ENCODE measurements around the gene CLK1. TPM values are rescaled to one million over a fixed set of nuclear protein-coding genes. Genes with fewer than 3 reads are reported as not detected.

The CLK1 gene
- total RNA-seq = 75.2 and 93.4 TPM in 2 replicates

DNA sequence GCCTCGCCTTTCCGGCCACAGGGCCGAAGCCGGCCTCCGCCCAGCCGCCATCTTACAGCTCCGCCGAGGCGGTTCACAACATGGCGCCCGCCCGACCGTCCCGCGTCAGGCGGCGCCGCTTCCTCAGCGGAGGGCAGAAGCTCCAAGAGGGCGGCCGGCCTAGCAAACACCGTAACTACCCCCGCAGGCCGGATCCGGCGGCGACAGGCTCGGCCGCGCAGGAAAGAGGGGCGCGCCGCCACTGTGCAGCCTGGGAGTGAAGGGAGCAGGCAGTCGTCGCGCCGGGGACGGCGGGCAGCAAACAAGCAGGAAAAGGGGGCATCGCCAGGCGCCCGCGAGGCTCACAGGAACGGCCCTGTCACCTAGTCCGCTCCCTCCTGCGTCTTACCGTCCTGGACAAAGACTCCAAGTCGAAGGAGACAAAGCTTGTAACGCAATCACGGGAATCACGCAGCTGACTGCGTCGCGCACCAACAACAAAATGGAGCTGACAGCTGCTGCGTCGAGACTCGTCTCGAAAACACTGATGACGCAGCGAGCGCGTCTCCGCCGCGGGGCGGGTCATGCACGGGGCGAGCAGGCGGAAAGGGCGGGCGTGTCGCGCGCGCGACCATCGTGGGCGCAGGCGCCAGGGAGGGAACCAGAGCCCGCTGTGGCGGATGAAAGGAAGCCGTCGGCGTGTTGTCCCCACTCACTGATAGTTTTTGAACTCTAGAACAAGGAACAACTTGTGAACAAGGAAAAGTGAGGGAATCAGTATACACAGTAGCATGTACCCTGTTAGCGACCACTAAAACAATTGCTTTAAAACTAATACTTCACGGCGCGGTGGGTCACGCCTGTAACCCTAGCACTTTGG is at the start of gene CLK1:
CLK1 (minus strand) TSS at position 483 of the 859 bp plus-strand sequence. CDS start 2,796 bp downstream, outside the sequence.

DNA sequence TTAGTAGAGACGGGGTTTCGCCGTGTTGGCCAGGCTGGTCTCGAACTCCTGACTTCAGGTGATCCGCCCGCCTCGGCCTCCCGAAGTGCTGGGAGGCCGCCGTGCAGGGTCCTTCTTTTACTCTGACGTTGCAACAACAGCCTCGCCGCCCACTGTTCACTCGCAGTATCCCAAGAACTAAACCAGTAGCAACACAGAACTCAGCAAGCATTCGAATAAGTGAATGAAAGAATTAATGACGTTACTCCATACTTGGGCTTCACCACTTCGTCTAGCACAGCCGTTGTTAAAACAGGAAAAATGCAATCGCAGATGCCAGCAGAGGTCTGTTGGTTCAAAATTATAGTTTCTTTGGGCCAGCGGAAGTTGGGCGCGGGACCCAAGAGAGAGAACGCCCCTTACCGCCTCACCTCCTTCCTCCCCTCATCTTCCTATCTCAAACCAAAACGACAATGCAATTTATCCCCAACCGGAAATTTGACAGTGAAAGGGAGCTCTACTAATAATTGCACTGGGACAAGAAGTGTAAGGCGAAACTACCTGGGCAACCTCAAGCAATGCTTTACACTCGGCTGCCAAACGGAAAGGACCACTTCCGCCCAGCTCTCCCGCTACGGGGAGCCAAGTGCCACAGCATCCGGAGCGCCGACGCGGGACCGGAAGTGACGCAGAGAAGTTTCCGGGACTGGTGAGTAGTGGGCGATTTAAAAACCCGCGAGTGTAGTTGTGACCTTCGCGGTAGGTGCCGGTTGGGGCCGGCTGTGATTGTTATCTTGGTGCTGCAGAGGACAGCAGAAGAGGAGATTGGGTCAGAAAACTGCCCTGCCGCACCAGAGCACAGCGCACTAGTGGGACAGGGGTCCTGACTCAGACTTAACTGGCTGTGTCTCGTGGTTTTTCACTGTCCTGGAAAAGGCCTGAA is 24.5 kb upstream of the CLK1 start, which contains the start of the genes NIF3L1 and PPIL3:
NIF3L1 (plus strand) TSS at position 668 of the 922 bp plus-strand sequence. CDS start 2,573 bp downstream, outside the sequence.
PPIL3 (minus strand) TSS at position 374 of the 922 bp plus-strand sequence. CDS start 1,462 bp downstream, outside the sequence.

DNA sequence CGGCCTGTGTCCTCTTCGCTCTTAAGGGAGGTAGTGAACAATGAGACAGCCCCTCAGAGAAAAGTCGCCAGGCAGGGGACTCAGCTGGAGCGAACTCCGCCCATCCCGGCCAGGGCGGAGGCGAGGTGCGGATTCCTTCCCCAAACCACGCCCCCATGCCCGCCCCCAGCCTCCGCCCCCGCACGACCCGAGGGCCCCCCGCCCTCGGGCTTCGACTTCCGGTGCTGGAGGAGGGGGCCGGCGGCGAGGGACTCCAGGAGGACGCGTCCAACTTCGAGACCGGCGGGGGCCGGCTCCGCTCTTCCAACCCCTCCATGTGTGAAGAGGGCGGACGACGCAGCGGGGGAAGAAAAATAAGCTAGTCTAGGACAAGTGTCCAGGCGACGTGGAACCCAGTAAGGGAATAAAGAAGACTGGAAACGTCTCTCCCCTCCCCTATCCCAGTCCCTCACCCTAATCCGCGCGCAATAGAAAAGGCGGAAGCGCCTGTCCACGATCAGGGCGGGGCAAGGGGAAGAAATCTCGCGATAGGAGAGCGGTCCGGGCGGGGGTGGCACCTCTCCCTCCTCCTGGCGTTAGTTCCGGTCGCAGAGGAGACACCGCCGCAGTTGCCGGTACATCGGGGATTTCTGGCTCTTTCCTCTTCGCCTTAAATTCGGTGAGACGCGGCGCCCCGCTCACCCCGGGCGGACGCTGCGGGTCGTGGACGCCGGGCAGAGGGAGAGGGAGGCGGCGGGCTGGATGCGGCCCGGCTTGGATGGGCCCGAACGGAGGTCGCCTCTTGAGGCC is 52.9 kb downstream of the CLK1 start, which contains the start of gene BZW1:
BZW1 (plus strand) TSS at position 578 of the 789 bp plus-strand sequence. CDS start 1,308 bp downstream, outside the sequence.

Other genes with a start within 250 kb of the CLK1 start
- gene BZW1, start 52.7 kb downstream of the CLK1 start, total RNA-seq = 2,052 and 2,136 TPM in 2 replicates
- 50.3 and 57.8 TPM in 2 replicates for gene PPIL3, start 24.4 kb upstream of the CLK1 start, total RNA-seq
- gene NIF3L1, start 24.7 kb upstream of the CLK1 start, total RNA-seq = 23.9 and 32.9 TPM in 2 replicates
- gene ORC2, start 99.0 kb upstream of the CLK1 start, total RNA-seq = 10.8 and 12.2 TPM in 2 replicates
- 9.1 and 9.5 TPM in 2 replicates for gene HYCC2, start 207.0 kb upstream of the CLK1 start, total RNA-seq
- gene NDUFB3, start 207.3 kb upstream of the CLK1 start, total RNA-seq = 147 and 151 TPM in 2 replicates